Measurements from ENCODE around the gene VCAN.

- TF ChIP-seq POLR2A (IDR thresholded peaks at IDR 0.05; ENCODE audit: low read length), result no peak
- TF ChIP-seq GATA1 (IDR thresholded peaks at IDR 0.05; ENCODE audit: low read depth, low read length), result no peak
These were observed 17.6 kb upstream of the VCAN start for GRCh38 chr5:83453937-83454336.

Data from erythroblast (primary cell).